ENCODE data around the gene AOPEP.

GRCh38 chr9:95116002-95116807, 389.7 kb downstream of the AOPEP start:
- TF ChIP-seq CTCF (conservative IDR thresholded peaks at IDR 0.05; ENCODE audit: low read length) = peak; percentile 54
- TF ChIP-seq EZH2phosphoT487 (IDR thresholded peaks at IDR 0.05; ENCODE audit: borderline replicate concordance) = no peak
